ENCODE data around the gene LCOR. TPM values are rescaled to one million over a fixed set of nuclear protein-coding genes. Genes with fewer than 3 reads are reported as not detected.

The LCOR gene
- total RNA-seq, 4 donors from 2014 or later = 9.2 to 20.0 (median 14.6) TPM

GRCh38 chr10:96921655-96922054 lies 89.6 kb downstream of the LCOR start:
- Histone ChIP-seq H3K9me3 (no peaks in the 10 kb centered on the region), H3K4me3 (no peak overlapping the region), H3K27me3 (no peaks in the 10 kb centered on the region), H3K27ac (peak overlapping the region; percentile 66 to 77 (median 75)), H3K36me3 (no peaks in the 10 kb centered on the region), H3K4me1 (peaks cover 59 to 60% of the 10 kb centered on the region in 2 donors)
- in situ Hi-C loops (cut with MboI; ENCODE audit: low sequenced_read_pairs in 4 of 4) (no loop called here), intact Hi-C loops (cut with DNase I; ENCODE audit: low total_unique reads) (no loop called here)
- DNase-seq (no peak), ATAC-seq (peak; percentile 62 to 66)
- TF ChIP-seq POLR2A (IDR thresholded peaks at IDR 0.05) (no peak), CTCF (IDR thresholded peaks at IDR 0.05 in 4 of 5, conservative IDR thresholded peaks at IDR 0.05 in 1 of 5) (no peak)

DNA sequence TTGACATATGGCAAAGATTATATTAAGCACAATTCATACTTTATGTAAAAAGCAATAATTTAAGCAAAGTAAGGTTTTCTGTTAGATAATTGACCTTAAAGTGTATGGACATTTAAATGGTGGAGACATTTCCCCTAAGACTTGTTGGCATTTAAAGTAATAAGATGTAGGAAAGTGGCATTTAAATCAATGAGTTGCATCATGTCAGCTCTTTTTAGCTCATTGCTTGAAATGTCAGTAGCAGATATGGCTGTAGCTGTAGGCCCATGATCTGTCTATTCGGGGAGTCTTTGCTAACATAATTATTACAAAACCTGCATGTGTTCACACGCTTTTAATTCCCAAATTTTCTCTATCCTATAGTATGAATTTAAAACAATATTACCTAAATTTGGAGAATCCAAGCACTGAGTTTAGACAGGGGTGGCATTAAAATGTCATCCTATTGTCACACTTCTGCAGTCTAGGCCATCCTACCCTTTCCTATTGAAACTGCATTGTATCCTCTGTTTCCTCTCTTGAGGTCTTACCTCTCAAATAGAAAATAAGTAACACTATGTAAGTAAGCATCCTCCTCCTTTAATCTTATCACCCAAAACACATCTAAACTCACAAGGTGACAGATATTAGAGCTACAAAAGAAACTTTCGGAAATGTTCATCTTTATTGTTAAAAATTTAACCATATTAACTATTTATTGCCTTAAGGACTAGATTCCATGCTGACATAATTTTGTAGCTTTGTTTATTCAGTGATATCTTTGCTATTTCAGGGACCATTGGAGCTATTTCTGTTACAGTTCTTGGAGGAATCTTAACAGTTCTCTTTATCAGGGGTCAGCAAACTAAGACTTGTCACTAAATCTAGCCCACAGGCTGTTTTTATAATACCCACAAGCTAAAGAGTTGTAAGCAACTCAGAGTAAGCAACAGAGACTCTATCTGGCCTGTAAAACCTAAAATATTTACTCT lies 91.2 kb downstream of the LCOR start:
- DNase-seq (no peak), ATAC-seq (no peak)
- in situ Hi-C loops (cut with MboI; ENCODE audit: low sequenced_read_pairs in 4 of 4) = no loop called here
- TF ChIP-seq POLR2A (IDR thresholded peaks at IDR 0.05) = no peak
- TF ChIP-seq CTCF (IDR thresholded peaks at IDR 0.05 in 4 of 5, conservative IDR thresholded peaks at IDR 0.05 in 1 of 5) = no peak
- H3K27me3 ChIP-seq = no peaks in the 10 kb centered on the region
- intact Hi-C loops (cut with DNase I; ENCODE audit: low total_unique reads) = no loop called here
- H3K36me3 ChIP-seq = no peaks in the 10 kb centered on the region
- H3K4me3 ChIP-seq = no peak overlapping the region
- no peaks in the 10 kb centered on the region for H3K9me3 ChIP-seq
- H3K4me1 ChIP-seq = peaks cover 45 to 47% of the 10 kb centered on the region in 2 donors
- peak overlapping the region; percentile 4 to 77 (median 75) for H3K27ac ChIP-seq

DNA sequence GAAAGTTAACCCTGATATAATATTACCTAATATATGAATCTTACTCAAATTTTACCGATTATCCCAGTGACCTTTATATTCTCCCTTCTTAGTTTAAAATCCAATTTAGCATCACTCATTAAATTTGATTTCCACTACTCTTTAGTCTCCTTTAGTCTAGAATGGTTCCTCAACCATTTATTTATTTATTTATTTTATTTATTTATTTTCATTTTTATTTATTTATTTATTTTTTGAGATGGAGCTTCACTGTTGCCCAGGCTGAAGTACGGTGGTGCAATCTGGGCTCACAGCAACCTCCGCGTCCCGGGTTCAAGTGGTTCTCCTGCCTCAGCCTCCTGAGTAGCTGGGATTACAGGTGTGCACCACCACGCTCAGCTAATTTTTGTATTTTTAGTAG lies 92.8 kb downstream of the LCOR start:
- intact Hi-C loops (cut with DNase I; ENCODE audit: low total_unique reads) (no loop called here), in situ Hi-C loops (cut with MboI; ENCODE audit: low sequenced_read_pairs in 4 of 4) (no loop called here)
- Histone ChIP-seq H3K4me1 (peaks cover 29 to 34% of the 10 kb centered on the region in 2 donors), H3K27me3 (no peaks in the 10 kb centered on the region), H3K36me3 (no peaks in the 10 kb centered on the region), H3K4me3 (no peak overlapping the region), H3K9me3 (no peaks in the 10 kb centered on the region), H3K27ac (no peak overlapping the region)
- TF ChIP-seq CTCF (IDR thresholded peaks at IDR 0.05 in 4 of 5, conservative IDR thresholded peaks at IDR 0.05 in 1 of 5) (no peak), POLR2A (IDR thresholded peaks at IDR 0.05) (no peak)
- ATAC-seq = no peak
- no peak for DNase-seq

DNA sequence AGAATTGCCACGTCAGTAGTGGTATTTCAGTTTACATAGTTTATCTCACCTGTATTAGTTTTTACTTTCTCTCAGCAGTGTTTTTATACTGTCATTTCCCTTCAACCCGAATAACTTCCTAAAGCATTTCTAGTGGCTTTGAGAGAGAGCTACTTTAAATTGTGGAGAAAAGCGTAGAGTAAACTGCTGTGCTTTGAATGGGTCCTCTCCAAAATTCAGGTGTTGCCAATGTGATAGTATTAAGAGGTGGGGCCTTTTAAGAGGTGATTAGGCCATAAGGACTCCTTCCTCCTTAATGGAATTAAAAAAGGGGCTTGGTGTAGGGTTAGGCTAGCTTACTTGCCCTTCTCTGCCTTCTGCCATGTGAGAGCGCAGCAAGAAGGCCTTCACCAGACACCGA lies 98.4 kb downstream of the LCOR start:
- Histone ChIP-seq H3K27me3 (no peaks in the 10 kb centered on the region), H3K27ac (no peak overlapping the region), H3K4me3 (no peak overlapping the region), H3K9me3 (no peaks in the 10 kb centered on the region), H3K4me1 (peaks cover 8 to 19% of the 10 kb centered on the region in 2 donors), H3K36me3 (no peaks in the 10 kb centered on the region)
- ATAC-seq = no peak
- in situ Hi-C loops (cut with MboI; ENCODE audit: low sequenced_read_pairs in 4 of 4) (no loop called here), intact Hi-C loops (cut with DNase I; ENCODE audit: low total_unique reads) (no loop called here)
- no peak for DNase-seq
- TF ChIP-seq CTCF (IDR thresholded peaks at IDR 0.05 in 4 of 5, conservative IDR thresholded peaks at IDR 0.05 in 1 of 5) (no peak), POLR2A (IDR thresholded peaks at IDR 0.05) (no peak)
